Left lung (tissue), 10 donors: ENCODE results near the gene DMRT2. TPM values are rescaled to one million over a fixed set of nuclear protein-coding genes. Genes with fewer than 3 reads are reported as not detected.

Experiments used
- ATAC-seq: fragments of 200-7000 bp; cut with Tn5 transposase; one replicate; pipeline ENCODE4 v1.9.1; 2020; ENCODE audit warnings: moderate library complexity
- DNase-seq, 4 donors: peaks; one replicate each; pipeline ENCODE4 v3.0.0-alpha.2; 2013 to 2020
- H3K27ac ChIP-seq, 2 donors: fragments of 200-600 bp; sonication (generic) in 1 of 2; one replicate each; pipeline versions ENCODE4 v1.5.0 to v1.8.0; 2020 to 2021
- H3K27me3 ChIP-seq, 2 donors: fragments of 200-600 bp; sonication (generic) in 1 of 2; one replicate each; pipeline versions ENCODE4 v1.5.0 to v1.8.0; 2020 to 2021
- H3K36me3 ChIP-seq, 2 donors: fragments of 200-600 bp; sonication (generic) in 1 of 2; one replicate each; pipeline versions ENCODE4 v1.5.0 to v1.8.0; 2020 to 2021
- H3K4me1 ChIP-seq, 2 donors: fragments of 200-600 bp; one replicate each; pipeline ENCODE4 v1.8.0; 2021
- H3K4me3 ChIP-seq, 2 donors: fragments of 200-600 bp; sonication (generic) in 1 of 2; one replicate each; pipeline versions ENCODE4 v1.5.0 to v1.8.0; 2020 to 2021; ENCODE audit warnings: mild to moderate bottlenecking in 1 of 2
- H3K9me3 ChIP-seq, 2 donors: fragments of 200-600 bp; sonication (generic) in 1 of 2; one replicate each; pipeline versions ENCODE4 v1.5.0 to v1.8.0; 2020 to 2021
- intact Hi-C, 2 donors: fragments of 100-400 bp; cut with DNase I; formaldehyde crosslinking; loops; one replicate each; pipeline versions ENCODE4 v1.11.2 to v1.14.2; 2022
- polyA plus RNA-seq, 6 donors: library from polyadenylated mRNA; unstranded; fragments of 120-200 nt; gene quantifications; one replicate each; pipeline ENCODE4 v1.2.1, GENCODE V29; 2013; ENCODE audit not compliant: insufficient read length in 6 of 6
- total RNA-seq, 2 donors: library from RNA; stranded (reverse); fragmentation: NEBNext Ultra II Directional; extraction: Animal tissue kit (Norgen Biotek cat#: 25700); gene quantifications; one replicate each; pipeline ENCODE4 v1.2.1, GENCODE V29; 2021
- TF ChIP-seq, protein P1 (sequence below), 2 donors: fragments of 200-600 bp; sonication (generic) in 1 of 2; IDR thresholded peaks; one replicate each; pipeline versions ENCODE4 v1.5.0 to v1.8.0; 2021; ENCODE audit warnings: antibody characterized with exemption in 2 of 2
- donor health status: DM: no; HTN: yes; CAD: no.
- donor health status: DM: no; HTN: no; CAD: no.

Gene DMRT2
- total and polyA plus RNA-seq, 8 donors = 0.09 to 0.76 (median 0.29) TPM; not detected in 4

DNA sequence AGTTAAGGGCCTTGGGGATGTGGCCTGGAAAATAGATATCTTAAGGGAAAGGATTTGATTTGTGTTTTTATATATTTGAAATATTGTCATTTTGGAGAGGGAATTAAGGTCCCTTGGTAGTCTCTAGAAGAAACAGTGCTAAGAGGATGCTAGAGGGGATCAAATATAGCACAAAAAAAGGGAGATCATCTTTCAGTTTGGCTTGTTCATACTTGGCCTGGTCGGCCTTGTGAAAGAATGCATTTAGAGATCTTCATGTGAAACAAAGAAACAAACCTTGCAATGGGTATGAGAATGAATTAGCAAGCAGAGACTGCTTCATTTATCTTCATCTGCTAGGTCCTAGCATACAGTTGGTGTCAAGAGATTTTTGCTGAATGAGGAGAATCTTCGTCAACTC lies 15.0 kb downstream of the DMRT2 start:
- H3K4me1 ChIP-seq = no peaks in the 10 kb centered on the region
- DNase-seq (no peak), ATAC-seq (no peak)
- intact Hi-C loops = no loop called here
- H3K4me3 ChIP-seq = no peak overlapping the region
- TF ChIP-seq, protein P1, sequence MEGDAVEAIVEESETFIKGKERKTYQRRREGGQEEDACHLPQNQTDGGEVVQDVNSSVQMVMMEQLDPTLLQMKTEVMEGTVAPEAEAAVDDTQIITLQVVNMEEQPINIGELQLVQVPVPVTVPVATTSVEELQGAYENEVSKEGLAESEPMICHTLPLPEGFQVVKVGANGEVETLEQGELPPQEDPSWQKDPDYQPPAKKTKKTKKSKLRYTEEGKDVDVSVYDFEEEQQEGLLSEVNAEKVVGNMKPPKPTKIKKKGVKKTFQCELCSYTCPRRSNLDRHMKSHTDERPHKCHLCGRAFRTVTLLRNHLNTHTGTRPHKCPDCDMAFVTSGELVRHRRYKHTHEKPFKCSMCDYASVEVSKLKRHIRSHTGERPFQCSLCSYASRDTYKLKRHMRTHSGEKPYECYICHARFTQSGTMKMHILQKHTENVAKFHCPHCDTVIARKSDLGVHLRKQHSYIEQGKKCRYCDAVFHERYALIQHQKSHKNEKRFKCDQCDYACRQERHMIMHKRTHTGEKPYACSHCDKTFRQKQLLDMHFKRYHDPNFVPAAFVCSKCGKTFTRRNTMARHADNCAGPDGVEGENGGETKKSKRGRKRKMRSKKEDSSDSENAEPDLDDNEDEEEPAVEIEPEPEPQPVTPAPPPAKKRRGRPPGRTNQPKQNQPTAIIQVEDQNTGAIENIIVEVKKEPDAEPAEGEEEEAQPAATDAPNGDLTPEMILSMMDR (IDR thresholded peaks at IDR 0.05) = no peak
- H3K9me3 ChIP-seq = peaks cover 0 to 6% of the 10 kb centered on the region in 2 donors
- H3K27ac ChIP-seq = no peak overlapping the region
- H3K27me3 ChIP-seq = peaks cover 0 to 14% of the 10 kb centered on the region in 2 donors
- no peaks in the 10 kb centered on the region for H3K36me3 ChIP-seq

DNA sequence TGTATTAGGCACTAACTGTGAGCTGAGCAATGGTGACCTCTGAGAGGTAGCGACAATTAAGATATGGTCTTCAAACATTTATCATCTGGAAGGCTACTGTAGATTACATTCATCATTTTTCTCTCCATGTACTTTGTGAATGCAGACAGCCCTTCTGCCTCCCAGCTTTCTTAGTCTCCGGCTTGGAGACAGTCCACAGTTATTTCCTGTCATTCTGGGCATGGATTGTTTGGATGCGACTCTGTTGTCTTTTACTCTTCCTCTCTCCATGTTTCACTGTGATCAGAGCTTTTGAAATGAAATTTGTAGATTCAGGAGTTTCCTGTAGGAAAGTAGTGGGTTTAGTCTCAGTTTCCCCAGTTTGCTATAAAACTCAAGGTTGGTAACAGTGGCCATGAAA lies 20.5 kb downstream of the DMRT2 start:
- H3K9me3 ChIP-seq = peaks cover 0 to 6% of the 10 kb centered on the region in 2 donors
- H3K4me3 ChIP-seq = no peak overlapping the region
- intact Hi-C loops = no loop called here
- no peaks in the 10 kb centered on the region for H3K4me1 ChIP-seq
- TF ChIP-seq, protein P1 (IDR thresholded peaks at IDR 0.05) = no peak
- peaks cover 0 to 4% of the 10 kb centered on the region in 2 donors for H3K27me3 ChIP-seq
- DNase-seq = no peak
- H3K27ac ChIP-seq = no peak overlapping the region
- ATAC-seq = no peak
- no peaks in the 10 kb centered on the region for H3K36me3 ChIP-seq

DNA sequence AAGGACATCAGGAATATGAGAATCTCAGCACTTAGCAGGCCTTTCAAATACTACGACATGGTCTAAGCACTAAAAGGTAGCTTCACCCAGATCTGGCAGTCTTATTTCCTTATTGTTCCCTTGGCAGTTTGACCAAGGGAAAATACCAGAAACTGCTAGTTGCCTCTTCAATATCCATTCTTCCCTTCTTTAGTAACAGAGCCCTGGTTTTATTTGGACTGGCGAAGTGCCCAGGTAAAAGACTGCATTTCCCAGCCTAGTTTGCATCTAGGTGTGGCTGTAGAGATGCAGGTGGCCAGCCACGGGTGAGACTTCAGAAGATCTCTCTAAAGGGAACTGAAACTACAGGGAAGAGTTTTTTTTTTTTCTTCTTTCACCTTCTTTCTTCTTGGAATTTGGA lies 21.6 kb downstream of the DMRT2 start:
- Histone ChIP-seq H3K9me3 (peaks cover 0 to 6% of the 10 kb centered on the region in 2 donors), H3K4me1 (no peaks in the 10 kb centered on the region), H3K27ac (no peak overlapping the region), H3K4me3 (no peak overlapping the region), H3K27me3 (peaks cover 0 to 4% of the 10 kb centered on the region in 2 donors), H3K36me3 (no peaks in the 10 kb centered on the region)
- TF ChIP-seq, protein P1 (IDR thresholded peaks at IDR 0.05) = no peak
- ATAC-seq = peak; percentile 95
- intact Hi-C loops = no loop called here
- DNase-seq = peak in 1 of 4 donors; percentile 58

DNA sequence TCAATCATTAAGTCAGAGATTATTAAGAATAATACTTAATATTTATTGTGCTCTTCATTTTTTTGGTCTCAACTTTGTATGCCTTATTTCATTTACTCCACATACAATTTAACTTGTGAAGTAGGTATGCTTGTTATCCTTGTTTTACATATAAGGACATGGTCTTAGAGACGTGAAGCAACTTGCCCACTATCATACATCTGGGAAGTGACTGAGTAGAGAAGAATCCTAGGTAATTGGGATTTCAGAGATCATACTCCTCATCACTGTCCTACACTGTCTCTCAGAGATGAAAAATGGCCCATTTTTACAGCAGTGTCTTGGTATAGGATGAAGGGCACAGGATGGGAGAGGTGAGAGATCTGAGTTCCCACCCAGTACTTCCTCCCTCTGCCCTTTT lies 23.3 kb downstream of the DMRT2 start:
- no peak for DNase-seq
- Histone ChIP-seq H3K4me3 (no peak overlapping the region), H3K27ac (no peak overlapping the region), H3K9me3 (no peaks in the 10 kb centered on the region), H3K4me1 (no peaks in the 10 kb centered on the region), H3K36me3 (no peaks in the 10 kb centered on the region), H3K27me3 (peaks cover 0 to 4% of the 10 kb centered on the region in 2 donors)
- TF ChIP-seq, protein P1 (IDR thresholded peaks at IDR 0.05) = no peak
- intact Hi-C loops = no loop called here
- no peak for ATAC-seq

DNA sequence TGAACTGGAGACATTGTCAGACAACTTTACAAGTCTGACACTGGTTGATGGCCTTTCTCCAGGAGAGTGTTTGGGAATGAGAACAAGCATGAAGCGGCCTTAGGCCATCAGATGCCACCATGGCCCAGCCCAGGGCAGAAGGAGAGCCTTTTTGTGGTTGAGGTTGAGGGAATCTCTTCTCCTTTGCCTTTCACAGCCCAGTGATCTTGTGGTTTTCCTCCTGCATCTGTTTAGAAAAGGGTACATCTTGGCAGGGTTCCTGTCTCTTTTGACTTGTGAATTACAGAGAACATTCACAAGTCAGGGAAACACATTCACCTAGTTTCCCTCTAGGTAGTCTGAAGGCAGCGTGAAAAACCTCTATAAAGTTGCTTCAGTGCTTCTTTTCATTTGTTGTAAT lies 27.5 kb downstream of the DMRT2 start:
- H3K27ac ChIP-seq = no peak overlapping the region
- H3K4me3 ChIP-seq = no peak overlapping the region
- ATAC-seq = no peak
- TF ChIP-seq, protein P1 (IDR thresholded peaks at IDR 0.05) = no peak
- intact Hi-C loops = no loop called here
- H3K27me3 ChIP-seq = peaks cover 0 to 7% of the 10 kb centered on the region in 2 donors
- H3K9me3 ChIP-seq = no peaks in the 10 kb centered on the region
- H3K36me3 ChIP-seq = no peaks in the 10 kb centered on the region
- no peaks in the 10 kb centered on the region for H3K4me1 ChIP-seq
- DNase-seq = no peak
